Effector memory CD8-positive, alpha-beta T cell (primary cell): Measurements from ENCODE around the gene MYO1B.

Experiments used
- ATAC-seq: fragments of 150-1000 bp; cut with Tn5 transposase; replicated peaks from 2 replicates; pipeline ENCODE4 v1.10.0; 2021; ENCODE audit warnings: mild to moderate bottlenecking, moderate library complexity
- DNase-seq, 3 experiments: peaks; one replicate each; pipeline ENCODE4 v3.0.0; 2021
- H3K27ac Mint-ChIP-seq, 2 donors: one replicate each; pipeline ENCODE4 v1.8.0; 2022; ENCODE audit warnings: mild to moderate bottlenecking in 2 of 2, mixed read lengths in 2 of 2, moderate library complexity in 2 of 2
- H3K27me3 Mint-ChIP-seq, 2 donors: one replicate each; pipeline ENCODE4 v1.8.0; 2022; ENCODE audit warnings: mixed read lengths in 2 of 2
- H3K36me3 Mint-ChIP-seq: one replicate; pipeline ENCODE4 v1.8.0; 2022; ENCODE audit warnings: mild to moderate bottlenecking, moderate library complexity, mixed read lengths; ENCODE audit not compliant: insufficient read depth
- H3K4me1 Mint-ChIP-seq, 2 donors: one replicate each; pipeline ENCODE4 v1.8.0; 2022; ENCODE audit warnings: low read depth in 2 of 2, mixed read lengths in 2 of 2
- H3K4me3 Mint-ChIP-seq, 2 donors: one replicate each; pipeline ENCODE4 v1.8.0; 2022; ENCODE audit warnings: mild to moderate bottlenecking in 2 of 2, mixed read lengths in 2 of 2, moderate library complexity in 2 of 2
- H3K9me3 Mint-ChIP-seq, 2 donors: one replicate each; pipeline ENCODE4 v1.8.0; 2022; ENCODE audit warnings: mixed read lengths in 2 of 2

MYO1B gene

DNA sequence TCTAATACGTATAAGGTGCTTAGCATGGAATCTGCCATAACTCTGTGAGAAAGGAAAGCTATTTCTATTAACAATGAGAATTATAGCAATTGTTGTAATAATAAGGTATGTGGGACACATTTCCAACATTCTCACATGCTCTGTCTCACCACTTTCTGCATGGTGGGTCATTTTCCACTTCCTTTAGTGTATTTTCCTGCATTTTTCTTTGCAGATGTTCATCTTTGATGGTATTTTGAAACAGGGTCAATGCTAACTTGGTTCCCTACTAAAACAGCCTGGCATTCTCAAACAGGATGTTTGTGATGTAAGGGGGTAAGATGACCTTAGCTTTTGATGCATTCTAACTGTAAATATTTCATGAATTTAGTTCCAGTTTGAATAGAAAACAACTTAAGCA is 54.7 kb downstream of the MYO1B start:
- Mint-ChIP-seq H3K27ac (no peak overlapping the region), H3K4me3 (no peak overlapping the region), H3K36me3 (no peaks in the 10 kb centered on the region), H3K9me3 (no peaks in the 10 kb centered on the region), H3K4me1 (no peaks in the 10 kb centered on the region), H3K27me3 (peaks cover 11 to 32% of the 10 kb centered on the region in 2 donors)
- ATAC-seq: no peak
- DNase-seq: no peak

DNA sequence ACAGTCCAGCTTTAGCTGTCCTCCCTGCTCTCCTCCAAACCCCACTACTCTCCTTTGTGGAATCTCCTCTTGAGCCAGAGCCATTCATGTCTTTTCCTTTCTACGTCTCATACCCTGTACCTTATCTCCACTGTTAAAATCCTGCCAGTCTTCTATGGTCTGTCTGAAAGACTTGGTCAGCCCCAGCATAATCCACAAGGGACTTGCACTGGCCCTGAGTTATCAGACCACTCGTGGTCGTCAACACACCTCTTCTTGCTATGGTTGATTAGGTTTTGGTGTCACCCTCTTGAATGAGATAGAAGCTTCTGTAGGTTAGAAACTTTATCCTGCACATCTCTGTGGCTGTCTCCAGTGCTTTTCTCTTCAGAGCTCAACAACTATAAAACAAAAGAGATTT is 56.8 kb downstream of the MYO1B start:
- peaks cover 20 to 24% of the 10 kb centered on the region in 2 donors for H3K27me3 Mint-ChIP-seq
- H3K27ac Mint-ChIP-seq: no peak overlapping the region
- no peak overlapping the region for H3K4me3 Mint-ChIP-seq
- DNase-seq (no peak), ATAC-seq (no peak)
- H3K9me3 Mint-ChIP-seq: no peaks in the 10 kb centered on the region
- H3K4me1 Mint-ChIP-seq: no peaks in the 10 kb centered on the region
- no peaks in the 10 kb centered on the region for H3K36me3 Mint-ChIP-seq

DNA sequence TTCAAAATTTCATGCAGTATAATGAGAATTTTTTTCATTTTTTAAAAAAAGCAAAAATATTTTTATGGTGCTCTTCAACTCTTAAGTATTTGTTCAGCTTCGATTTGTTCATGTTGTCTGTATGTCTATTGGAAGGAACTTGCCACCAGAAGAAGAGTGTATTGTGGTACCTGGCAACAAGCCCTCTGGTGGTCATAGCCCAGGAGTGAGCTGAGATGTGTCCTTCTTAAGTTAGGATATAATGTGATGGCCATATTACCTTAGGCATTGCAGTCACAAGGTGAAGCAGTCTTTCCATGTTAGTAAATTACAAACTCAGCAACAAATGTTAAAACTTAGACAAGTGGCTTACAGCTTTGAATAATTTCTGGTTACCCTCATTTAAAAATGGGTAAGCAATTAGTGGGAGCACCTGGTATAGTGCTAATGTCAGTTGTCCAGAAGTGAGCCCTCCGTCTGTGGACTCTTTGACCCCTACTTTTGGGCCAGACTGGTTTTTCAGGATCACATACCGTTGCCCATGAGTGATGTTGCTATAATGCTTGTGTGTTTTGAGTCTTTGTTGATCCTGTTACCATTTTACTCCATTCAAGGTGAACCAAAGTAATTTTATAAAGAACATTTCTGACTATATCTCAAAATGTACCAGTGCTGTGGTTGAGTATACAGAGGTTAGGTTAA is 57.4 kb downstream of the MYO1B start:
- H3K4me3 Mint-ChIP-seq: no peak overlapping the region
- peak; percentile 59 for ATAC-seq
- H3K27me3 Mint-ChIP-seq: peaks cover 18 to 24% of the 10 kb centered on the region in 2 donors
- no peaks in the 10 kb centered on the region for H3K4me1 Mint-ChIP-seq
- peak; percentile 3 to 7 (median 4) for DNase-seq
- no peak overlapping the region for H3K27ac Mint-ChIP-seq
- no peaks in the 10 kb centered on the region for H3K36me3 Mint-ChIP-seq
- no peaks in the 10 kb centered on the region for H3K9me3 Mint-ChIP-seq

DNA sequence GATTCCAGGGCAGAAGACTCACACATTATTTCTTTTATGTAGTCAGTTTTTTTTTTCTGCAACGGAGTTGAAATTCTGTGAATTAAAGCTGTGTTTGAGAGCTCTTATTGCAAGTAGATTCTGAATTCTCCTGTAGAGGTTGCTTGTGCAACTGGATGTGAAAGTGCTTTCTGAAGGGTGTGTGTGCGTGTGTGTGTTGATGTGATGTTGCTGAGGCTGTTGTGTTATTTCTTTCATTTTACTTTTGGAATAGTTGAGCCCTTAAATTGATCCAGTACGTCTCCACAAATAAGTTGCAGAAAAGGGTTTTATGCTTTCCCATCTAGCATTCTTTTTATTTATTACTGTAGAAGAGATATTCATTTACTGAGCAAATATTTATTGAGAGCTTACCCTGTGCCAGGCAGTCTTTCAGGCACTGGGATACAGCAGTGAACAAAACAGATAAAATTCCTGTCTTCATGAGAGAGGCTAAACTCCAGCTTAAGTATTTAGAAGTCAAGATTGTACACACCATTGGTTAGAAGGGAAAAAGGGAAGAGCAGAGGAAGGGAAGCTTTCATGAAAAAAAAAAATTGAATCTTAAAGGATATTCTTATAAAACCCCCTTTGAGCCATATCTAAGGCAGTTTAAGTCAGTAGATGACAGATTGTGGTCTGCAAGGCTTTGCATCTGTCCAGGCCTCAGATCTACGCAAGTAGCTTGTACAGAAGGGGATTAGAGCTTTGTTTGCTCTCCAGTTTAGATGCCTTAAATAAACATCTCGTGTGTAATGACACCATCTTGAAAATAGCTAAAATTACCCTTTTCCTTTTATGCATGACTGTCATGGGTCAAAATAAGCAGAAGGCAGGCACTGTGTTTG is 58.2 kb downstream of the MYO1B start:
- Mint-ChIP-seq H3K4me1 (no peaks in the 10 kb centered on the region), H3K27me3 (peaks cover 16 to 24% of the 10 kb centered on the region in 2 donors), H3K4me3 (no peak overlapping the region), H3K27ac (no peak overlapping the region), H3K9me3 (no peaks in the 10 kb centered on the region), H3K36me3 (no peaks in the 10 kb centered on the region)
- ATAC-seq (no peak), DNase-seq (no peak)

DNA sequence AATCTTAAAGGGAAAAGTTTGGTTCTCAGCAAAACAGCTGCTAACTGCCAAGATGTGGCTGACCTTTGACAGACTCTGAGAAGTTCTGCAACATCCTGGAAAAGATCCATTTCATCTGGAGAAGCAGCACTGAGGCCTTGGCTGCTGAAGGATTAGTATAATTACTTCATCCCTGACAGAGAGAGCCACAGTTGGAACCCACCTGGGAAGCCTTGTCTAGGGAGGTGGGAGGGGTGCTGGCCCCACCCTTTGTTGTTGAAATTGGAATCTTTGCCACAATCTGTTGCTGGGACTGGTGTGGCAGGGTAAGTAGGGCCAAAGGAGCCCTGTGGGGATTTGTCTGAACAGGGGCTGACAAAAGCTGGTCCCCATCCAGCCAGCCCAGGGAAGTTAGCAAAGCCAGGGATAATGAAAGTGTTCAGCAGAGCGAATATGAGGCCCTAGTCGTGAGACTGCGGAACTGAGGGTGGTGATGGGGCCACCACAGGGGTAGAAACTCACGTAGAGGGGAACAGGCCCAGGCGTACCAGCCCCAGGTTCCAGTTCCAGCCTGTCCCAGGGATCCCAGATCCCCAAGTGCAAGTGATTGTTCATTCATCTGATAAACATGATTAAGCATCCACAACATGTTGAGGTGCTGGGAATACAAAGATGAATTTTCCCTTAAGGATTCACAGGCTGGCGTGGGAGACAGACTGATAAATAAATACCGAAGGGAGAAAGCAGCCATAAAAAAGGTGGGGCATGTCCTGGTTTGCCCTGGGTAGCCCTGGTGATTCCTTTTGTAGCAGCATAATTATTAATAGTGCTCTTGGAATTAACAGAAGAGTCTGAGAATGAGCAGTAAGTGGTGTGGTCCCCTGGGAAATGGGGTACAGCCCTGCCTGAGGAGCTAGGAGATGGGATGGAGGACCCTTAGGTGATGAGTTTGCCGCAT is 60.0 kb downstream of the MYO1B start:
- Mint-ChIP-seq H3K9me3 (no peaks in the 10 kb centered on the region), H3K36me3 (no peaks in the 10 kb centered on the region), H3K4me3 (no peak overlapping the region), H3K27me3 (peaks cover 11 to 24% of the 10 kb centered on the region in 2 donors), H3K4me1 (no peaks in the 10 kb centered on the region), H3K27ac (no peak overlapping the region)
- DNase-seq: no peak
- ATAC-seq: no peak

DNA sequence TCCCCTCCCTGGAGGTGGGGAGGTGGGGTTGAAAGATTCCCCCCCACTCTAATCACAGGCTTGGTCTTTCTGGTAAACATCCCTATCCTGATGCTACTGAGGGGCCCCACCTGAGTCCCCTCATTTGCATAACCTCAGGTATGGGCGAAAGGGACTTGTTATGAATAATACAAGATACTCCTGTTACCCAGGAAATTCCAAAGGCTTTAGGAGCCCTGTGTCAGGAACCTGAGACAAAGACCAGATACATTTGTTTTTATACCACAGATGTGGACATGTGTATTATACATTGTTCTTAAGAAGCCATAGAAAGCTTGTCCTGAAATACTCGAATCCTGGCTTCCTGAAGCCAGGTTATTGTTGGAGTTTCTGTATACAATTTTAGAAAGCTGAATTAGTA is 62.8 kb downstream of the MYO1B start:
- Mint-ChIP-seq H3K9me3 (no peaks in the 10 kb centered on the region), H3K27me3 (peaks cover 0 to 13% of the 10 kb centered on the region in 2 donors), H3K27ac (no peak overlapping the region), H3K4me1 (no peaks in the 10 kb centered on the region), H3K36me3 (no peaks in the 10 kb centered on the region), H3K4me3 (no peak overlapping the region)
- no peak for ATAC-seq
- no peak for DNase-seq

DNA sequence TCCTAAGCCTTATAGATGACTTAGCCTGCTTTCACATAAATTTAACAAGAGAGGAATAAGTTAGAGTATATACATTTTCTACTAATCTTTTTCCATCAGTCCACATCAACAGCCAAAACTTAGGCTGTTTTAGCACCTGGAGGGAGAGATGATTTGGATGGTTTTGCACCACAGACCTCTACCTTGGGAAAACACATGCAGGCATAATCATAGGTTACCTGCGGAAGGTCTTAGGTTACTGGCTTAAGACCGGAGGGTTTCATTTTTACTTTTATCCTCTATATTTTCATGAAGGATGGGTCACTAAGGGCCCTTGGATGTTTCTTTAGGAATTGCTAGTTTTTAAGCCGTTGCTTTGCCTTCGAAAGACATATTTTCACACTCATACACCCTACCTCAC is 66.0 kb downstream of the MYO1B start:
- no peak for DNase-seq
- no peaks in the 10 kb centered on the region for H3K4me1 Mint-ChIP-seq
- peaks cover 0 to 6% of the 10 kb centered on the region in 2 donors for H3K27me3 Mint-ChIP-seq
- H3K9me3 Mint-ChIP-seq: no peaks in the 10 kb centered on the region
- H3K4me3 Mint-ChIP-seq: no peak overlapping the region
- no peak for ATAC-seq
- no peaks in the 10 kb centered on the region for H3K36me3 Mint-ChIP-seq
- H3K27ac Mint-ChIP-seq: no peak overlapping the region

DNA sequence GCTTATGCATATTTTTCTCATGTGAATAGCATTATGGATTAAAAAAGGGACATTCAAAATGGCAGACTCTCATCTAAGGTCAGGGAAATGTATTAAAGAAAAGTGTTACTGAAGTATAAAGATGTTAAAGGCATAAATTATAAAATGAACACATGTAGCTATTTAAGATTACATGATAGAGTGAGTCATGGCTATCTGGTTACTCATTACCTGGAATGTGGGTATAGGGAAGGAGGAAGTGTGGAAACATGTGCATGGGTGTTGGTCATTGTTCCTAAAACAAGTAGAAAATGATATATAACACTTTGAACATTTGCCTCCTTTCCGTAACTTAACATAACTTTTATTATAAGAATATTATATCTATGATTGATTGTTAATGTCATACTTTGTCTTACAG is 66.4 kb downstream of the MYO1B start:
- no peak overlapping the region for H3K4me3 Mint-ChIP-seq
- ATAC-seq (no peak), DNase-seq (no peak)
- no peaks in the 10 kb centered on the region for H3K9me3 Mint-ChIP-seq
- no peak overlapping the region for H3K27ac Mint-ChIP-seq
- H3K36me3 Mint-ChIP-seq: no peaks in the 10 kb centered on the region
- H3K27me3 Mint-ChIP-seq: peaks cover 2 to 6% of the 10 kb centered on the region in 2 donors
- H3K4me1 Mint-ChIP-seq: no peaks in the 10 kb centered on the region

DNA sequence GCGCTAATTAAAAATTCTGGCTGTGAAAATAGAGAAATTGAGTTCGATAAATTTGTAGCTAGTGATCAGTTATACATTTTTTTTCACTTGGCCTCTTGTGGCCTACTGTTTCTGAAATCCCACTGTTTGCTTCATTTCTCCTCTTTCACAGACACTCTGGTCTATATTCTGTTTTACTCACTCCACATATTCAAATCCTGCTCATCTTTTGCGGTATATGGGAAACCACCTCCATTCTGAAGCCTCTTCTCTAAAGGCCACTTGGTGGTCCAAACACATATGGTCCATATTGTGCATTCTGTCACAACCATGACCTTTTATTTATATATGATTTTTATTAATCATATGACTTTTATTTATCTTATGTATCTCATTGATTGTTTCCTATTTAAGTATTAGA is 67.0 kb downstream of the MYO1B start:
- no peak for ATAC-seq
- DNase-seq: no peak
- peaks cover 8 to 10% of the 10 kb centered on the region in 2 donors for H3K27me3 Mint-ChIP-seq
- H3K9me3 Mint-ChIP-seq: no peaks in the 10 kb centered on the region
- H3K4me1 Mint-ChIP-seq: no peaks in the 10 kb centered on the region
- no peaks in the 10 kb centered on the region for H3K36me3 Mint-ChIP-seq
- no peak overlapping the region for H3K4me3 Mint-ChIP-seq
- H3K27ac Mint-ChIP-seq: no peak overlapping the region

DNA sequence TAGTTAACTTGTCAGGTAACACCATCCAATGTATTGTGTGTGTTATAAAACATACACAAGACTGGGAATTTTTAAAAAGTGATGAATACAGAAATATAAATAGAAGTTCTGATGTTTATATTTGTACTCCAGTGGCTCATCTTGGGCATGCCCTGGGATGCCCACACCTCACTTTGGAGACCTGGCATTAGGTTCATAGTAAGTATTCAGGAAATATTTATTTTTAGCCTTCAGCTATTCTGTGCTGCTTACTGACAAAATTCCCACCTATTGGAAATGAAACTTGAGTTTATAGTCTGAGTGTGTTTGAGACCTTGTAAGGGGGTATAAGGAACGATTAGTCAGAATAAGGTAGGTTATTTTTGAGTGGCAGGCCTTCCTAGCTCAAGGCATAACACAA is 67.5 kb downstream of the MYO1B start:
- Mint-ChIP-seq H3K36me3 (no peaks in the 10 kb centered on the region), H3K9me3 (no peaks in the 10 kb centered on the region), H3K27ac (no peak overlapping the region), H3K4me1 (no peaks in the 10 kb centered on the region), H3K27me3 (peaks cover 8 to 11% of the 10 kb centered on the region in 2 donors), H3K4me3 (no peak overlapping the region)
- DNase-seq: no peak
- ATAC-seq: no peak

DNA sequence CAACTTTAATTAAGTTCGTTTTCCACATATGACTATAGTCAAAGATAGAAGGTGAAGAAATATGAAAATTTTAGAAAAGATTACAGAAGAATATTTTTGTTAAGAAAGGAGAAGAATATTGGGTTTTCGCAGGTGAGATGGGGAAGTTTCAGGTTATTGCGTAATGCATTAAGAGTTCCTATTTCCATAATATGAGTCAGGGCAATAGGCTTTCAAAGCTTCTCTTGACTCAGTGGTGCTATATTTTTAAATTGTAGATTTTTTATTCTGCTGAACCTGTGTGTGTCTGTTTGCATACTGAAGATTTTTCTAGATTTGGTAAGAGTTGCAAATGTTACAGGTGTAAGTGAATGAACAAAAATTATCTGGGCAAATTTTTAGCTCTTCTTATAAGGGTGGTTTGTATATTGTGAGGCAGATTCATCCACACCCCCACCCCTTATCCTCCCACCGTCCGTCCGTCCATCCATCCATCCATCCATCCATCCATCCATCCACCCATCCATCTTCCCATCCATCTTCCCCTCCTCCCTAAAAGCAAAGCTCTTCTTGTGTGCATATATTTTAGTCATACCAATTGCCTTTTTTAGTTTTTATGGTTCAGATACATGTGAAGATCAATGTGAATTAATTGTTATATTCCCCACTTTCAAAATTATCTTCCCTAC is 69.6 kb downstream of the MYO1B start:
- DNase-seq: no peak
- Mint-ChIP-seq H3K36me3 (no peaks in the 10 kb centered on the region), H3K9me3 (no peaks in the 10 kb centered on the region), H3K27me3 (peaks cover 8 to 11% of the 10 kb centered on the region in 2 donors), H3K27ac (no peak overlapping the region), H3K4me3 (no peak overlapping the region), H3K4me1 (no peaks in the 10 kb centered on the region)
- no peak for ATAC-seq

DNA sequence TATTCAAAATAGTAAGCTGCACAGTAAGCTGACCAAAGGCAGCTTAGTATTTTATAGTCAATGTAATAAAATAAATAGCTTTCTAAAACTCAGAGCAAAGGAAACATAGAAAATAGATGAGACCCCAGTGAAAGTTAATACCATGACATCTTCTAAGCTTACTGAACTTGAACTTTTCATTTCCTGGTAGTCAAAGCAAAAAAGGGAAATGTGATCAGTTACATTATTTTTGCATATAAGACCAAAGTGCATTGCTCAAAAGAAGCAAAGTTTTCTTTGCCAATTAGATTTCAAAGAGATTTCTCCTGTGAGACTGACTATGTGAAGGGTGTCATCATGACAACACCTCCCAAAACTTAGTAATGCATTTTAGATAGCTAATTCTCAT is 70.2 kb downstream of the MYO1B start:
- ATAC-seq (no peak), DNase-seq (no peak)
- Mint-ChIP-seq H3K4me1 (no peaks in the 10 kb centered on the region), H3K9me3 (no peaks in the 10 kb centered on the region), H3K4me3 (no peak overlapping the region), H3K27me3 (peaks cover 8 to 15% of the 10 kb centered on the region in 2 donors), H3K27ac (no peak overlapping the region), H3K36me3 (no peaks in the 10 kb centered on the region)
